ENCODE results near the gene OPA3.

The OPA3 gene

GRCh38 chr19:45485305-45486077 lies 99.1 kb downstream of the OPA3 start:
- Mint-ChIP-seq H3K27ac (peak overlapping the region; percentile 92), H3K27me3 (peaks cover 4% of the 10 kb centered on the region), H3K4me1 (ENCODE audit: low read depth) (peaks cover 12% of the 10 kb centered on the region), H3K9me3 (no peaks in the 10 kb centered on the region), H3K36me3 (ENCODE audit: low read depth) (no peaks in the 10 kb centered on the region), H3K4me3 (peak overlapping the region; percentile 85)
- peak; percentile 99 for DNase-seq

GRCh38 chr19:45484273-45484945 lies 100.2 kb downstream of the OPA3 start:
- Mint-ChIP-seq H3K27ac (no peak overlapping the region), H3K4me3 (no peak overlapping the region), H3K36me3 (ENCODE audit: low read depth) (no peaks in the 10 kb centered on the region), H3K9me3 (no peaks in the 10 kb centered on the region), H3K27me3 (peaks cover 4% of the 10 kb centered on the region), H3K4me1 (ENCODE audit: low read depth) (peaks cover 17% of the 10 kb centered on the region)
- no peak for DNase-seq

GRCh38 chr19:45483033-45483432 lies 101.6 kb downstream of the OPA3 start:
- no peaks in the 10 kb centered on the region for H3K9me3 Mint-ChIP-seq
- H3K36me3 Mint-ChIP-seq (ENCODE audit: low read depth): peaks cover 1% of the 10 kb centered on the region
- H3K4me3 Mint-ChIP-seq: no peak overlapping the region

GRCh38 chr19:45478454-45479238 lies 106.0 kb downstream of the OPA3 start:
- H3K36me3 Mint-ChIP-seq (ENCODE audit: low read depth): peaks cover 3% of the 10 kb centered on the region
- no peaks in the 10 kb centered on the region for H3K9me3 Mint-ChIP-seq
- DNase-seq: peak; percentile 94
- peaks cover 41% of the 10 kb centered on the region for H3K4me1 Mint-ChIP-seq (ENCODE audit: low read depth)
- peaks cover 2% of the 10 kb centered on the region for H3K27me3 Mint-ChIP-seq
- H3K27ac Mint-ChIP-seq: peak overlapping the region; percentile 99
- H3K4me3 Mint-ChIP-seq: peak overlapping the region; percentile 72

More at GRCh38 chr19:45483033-45483432, 101.6 kb downstream of the OPA3 start:
- Mint-ChIP-seq H3K27me3 (no peaks in the 10 kb centered on the region), H3K27ac (no peak overlapping the region), H3K4me1 (ENCODE audit: low read depth) (peaks cover 28% of the 10 kb centered on the region)
- no peak for DNase-seq

GRCh38 chr19:45477713-45478453 lies 106.7 kb downstream of the OPA3 start:
- peaks cover 5% of the 10 kb centered on the region for H3K27me3 Mint-ChIP-seq
- peaks cover 43% of the 10 kb centered on the region for H3K4me1 Mint-ChIP-seq (ENCODE audit: low read depth)
- peaks cover 7% of the 10 kb centered on the region for H3K36me3 Mint-ChIP-seq (ENCODE audit: low read depth)
- peak overlapping the region; percentile 99 for H3K27ac Mint-ChIP-seq
- DNase-seq: peak; percentile 58
- H3K4me3 Mint-ChIP-seq: peak overlapping the region; percentile 72
- no peaks in the 10 kb centered on the region for H3K9me3 Mint-ChIP-seq
